MM.1S (cell line): ENCODE results near the gene IQSEC1.

ENCODE experiments used
- DNase-seq: peaks from one replicate; pipeline ENCODE4 v3.0.0-alpha.2; 2015
- H2AFZ ChIP-seq: fragments of 300-600 bp; sonication (generic); 2 replicates; pipeline ENCODE4 v1.6.0; 2016; ENCODE audit warnings: antibody characterized with exemption, low read length
- H3F3A ChIP-seq: fragments of 300-600 bp; sonication (generic); 2 replicates; pipeline ENCODE4 v1.6.1; 2016; ENCODE audit warnings: mild to moderate bottlenecking, antibody characterized with exemption, low read length, moderate library complexity, mixed read lengths; ENCODE audit not compliant: insufficient read depth
- H3K27ac ChIP-seq: fragments of 300-600 bp; sonication (generic); 2 replicates; pipeline ENCODE4 v1.5.1; 2016; ENCODE audit warnings: mild to moderate bottlenecking, low read length
- H3K27me3 ChIP-seq: fragments of 300-600 bp; sonication (generic); replicated peaks from 2 replicates; pipeline ENCODE4 v1.6.0; 2016; ENCODE audit warnings: low read length; ENCODE audit not compliant: insufficient read depth
- H3K36me3 ChIP-seq: fragments of 300-600 bp; sonication (generic); replicated peaks from 2 replicates; pipeline ENCODE4 v1.6.1; 2016; ENCODE audit warnings: mild to moderate bottlenecking, low read length, mixed read lengths; ENCODE audit not compliant: insufficient read depth
- H3K4me1 ChIP-seq: fragments of 300-600 bp; sonication (generic); 2 replicates; pipeline ENCODE4 v1.6.1; 2016; ENCODE audit warnings: low read length, mixed read lengths
- H3K4me2 ChIP-seq: fragments of 300-600 bp; sonication (generic); 2 replicates; pipeline ENCODE4 v1.6.0; 2016; ENCODE audit warnings: low read depth, low read length
- H3K4me3 ChIP-seq: fragments of 300-600 bp; sonication (generic); 2 replicates; pipeline ENCODE4 v1.5.1; 2016; ENCODE audit warnings: low read length, mixed read lengths
- H3K79me2 ChIP-seq: fragments of 300-600 bp; sonication (generic); 2 replicates; pipeline ENCODE4 v1.6.1; 2016; ENCODE audit warnings: mixed run types, low read length, mixed read lengths
- H3K9ac ChIP-seq: fragments of 300-600 bp; sonication (generic); 2 replicates; pipeline ENCODE4 v1.6.1; 2016; ENCODE audit warnings: low read length, mixed read lengths
- H3K9me2 ChIP-seq: fragments of 300-600 bp; sonication (generic); replicated peaks from 2 replicates; pipeline ENCODE4 v1.6.1; 2016; ENCODE audit warnings: mild to moderate bottlenecking, low read length, mixed read lengths; ENCODE audit not compliant: insufficient read depth
- H3K9me3 ChIP-seq: fragments of 300-600 bp; sonication (generic); replicated peaks from 2 replicates; pipeline ENCODE4 v1.6.1; 2016; ENCODE audit warnings: mild to moderate bottlenecking, low read length, mixed read lengths; ENCODE audit not compliant: insufficient read depth
- H4K20me1 ChIP-seq: fragments of 300-600 bp; sonication (generic); 2 replicates; pipeline ENCODE4 v1.6.1; 2016; ENCODE audit warnings: mild to moderate bottlenecking, low read length, moderate library complexity, mixed read lengths; ENCODE audit not compliant: insufficient read depth
- EZH2 ChIP-seq: fragments of 300-600 bp; sonication (generic); optimal IDR thresholded peaks from 2 replicates; pipeline ENCODE3; 2017; ENCODE audit warnings: low read depth, mild to moderate bottlenecking, antibody characterized with exemption, low read length, mixed read lengths
- EZH2phosphoT487 ChIP-seq: fragments of 300-600 bp; sonication (generic); IDR thresholded peaks from 2 replicates; pipeline ENCODE4 v1.6.1; 2018; ENCODE audit warnings: antibody characterized with exemption, low read length
- TF ChIP-seq, protein P1 (sequence below): fragments of 300-600 bp; sonication (generic); IDR thresholded peaks from 2 replicates; pipeline ENCODE4 v1.5.1; 2016; ENCODE audit warnings: antibody characterized with exemption, low read length, mixed read lengths

IQSEC1 gene

DNA sequence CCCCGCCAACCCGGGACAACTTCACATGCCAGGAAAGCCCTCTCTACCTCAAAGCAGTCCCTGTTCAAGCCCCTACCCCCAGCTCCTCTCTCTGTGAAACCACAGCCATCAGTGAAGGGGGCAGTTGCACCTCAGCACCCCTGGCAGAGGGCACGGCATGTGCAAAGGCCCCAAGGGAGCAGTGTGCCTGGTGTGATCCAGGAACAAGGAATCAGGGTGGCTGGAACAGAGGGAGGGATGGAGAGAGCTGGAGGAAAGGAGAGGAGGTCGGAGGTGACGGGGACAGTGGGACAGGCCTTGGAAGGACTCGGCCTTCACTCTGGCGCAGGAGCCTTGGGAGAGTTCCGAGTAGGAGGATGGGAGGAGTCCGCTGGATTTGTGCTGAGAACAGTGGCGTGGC, 26.5 kb upstream of the IQSEC1 start:
- Histone ChIP-seq H3K36me3 (no peaks in the 10 kb centered on the region), H3K4me1 (0 out of 2 replicates have a peak, but pooled peaks cover 4% of the 10 kb centered on the region), H3K4me3 (no peak overlapping the region)

DNA sequence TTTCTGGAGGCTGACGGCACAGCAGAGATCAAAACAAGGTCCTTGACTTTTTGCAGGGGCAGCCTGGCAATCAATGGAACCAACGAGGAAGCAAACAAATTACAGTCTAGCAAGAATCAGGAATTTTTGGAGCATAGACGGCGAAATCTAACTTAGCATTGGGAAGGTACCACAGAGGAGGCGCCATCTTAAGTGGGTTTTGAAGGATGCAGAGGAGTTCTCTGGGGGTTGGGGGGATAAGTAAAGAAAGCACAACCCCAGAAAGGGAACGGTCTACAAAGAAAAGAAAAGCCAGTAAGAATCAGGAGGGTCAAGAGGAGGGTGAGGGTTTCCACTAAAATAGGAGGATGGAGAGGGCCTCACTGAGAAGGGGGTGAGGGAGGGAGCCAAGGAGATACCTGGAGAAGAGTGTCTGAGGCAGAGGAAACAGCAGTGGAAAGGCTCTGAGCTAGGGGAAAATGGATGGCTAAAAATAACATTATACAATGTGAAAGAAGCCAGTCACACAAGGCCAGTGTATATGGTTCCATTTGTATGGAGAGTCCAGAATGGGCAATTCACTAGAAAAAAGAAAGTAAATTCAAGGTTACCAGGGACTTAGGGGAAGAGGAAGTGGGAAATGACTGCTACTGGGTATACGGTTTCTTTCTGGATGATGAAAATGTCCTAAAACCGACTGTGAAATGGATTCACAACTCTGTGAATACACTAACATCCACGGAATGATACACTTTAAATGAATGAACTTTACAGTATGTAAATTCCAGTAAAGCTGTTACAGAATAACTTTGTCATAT, 25.2 kb upstream of the IQSEC1 start:
- no peak overlapping the region for H3K9ac ChIP-seq
- H3K9me3 ChIP-seq, result no peaks in the 10 kb centered on the region
- no peak for DNase-seq
- H3F3A ChIP-seq, result no peaks in the 10 kb centered on the region
- no peak overlapping the region for H2AFZ ChIP-seq
- no peaks in the 10 kb centered on the region for H4K20me1 ChIP-seq
- no peaks in the 10 kb centered on the region for H3K36me3 ChIP-seq
- H3K27ac ChIP-seq, result no peak overlapping the region
- H3K4me1 ChIP-seq, result 0 out of 2 replicates have a peak, but pooled peaks cover 4% of the 10 kb centered on the region
- H3K4me2 ChIP-seq, result no peak overlapping the region
- no peaks in the 10 kb centered on the region for H3K27me3 ChIP-seq
- no peak overlapping the region for H3K4me3 ChIP-seq
- no peaks in the 10 kb centered on the region for H3K79me2 ChIP-seq
- H3K9me2 ChIP-seq, result no peaks in the 10 kb centered on the region
- TF ChIP-seq EZH2, result no peak
- no peak for TF ChIP-seq EZH2phosphoT487
- TF ChIP-seq, protein P1, sequence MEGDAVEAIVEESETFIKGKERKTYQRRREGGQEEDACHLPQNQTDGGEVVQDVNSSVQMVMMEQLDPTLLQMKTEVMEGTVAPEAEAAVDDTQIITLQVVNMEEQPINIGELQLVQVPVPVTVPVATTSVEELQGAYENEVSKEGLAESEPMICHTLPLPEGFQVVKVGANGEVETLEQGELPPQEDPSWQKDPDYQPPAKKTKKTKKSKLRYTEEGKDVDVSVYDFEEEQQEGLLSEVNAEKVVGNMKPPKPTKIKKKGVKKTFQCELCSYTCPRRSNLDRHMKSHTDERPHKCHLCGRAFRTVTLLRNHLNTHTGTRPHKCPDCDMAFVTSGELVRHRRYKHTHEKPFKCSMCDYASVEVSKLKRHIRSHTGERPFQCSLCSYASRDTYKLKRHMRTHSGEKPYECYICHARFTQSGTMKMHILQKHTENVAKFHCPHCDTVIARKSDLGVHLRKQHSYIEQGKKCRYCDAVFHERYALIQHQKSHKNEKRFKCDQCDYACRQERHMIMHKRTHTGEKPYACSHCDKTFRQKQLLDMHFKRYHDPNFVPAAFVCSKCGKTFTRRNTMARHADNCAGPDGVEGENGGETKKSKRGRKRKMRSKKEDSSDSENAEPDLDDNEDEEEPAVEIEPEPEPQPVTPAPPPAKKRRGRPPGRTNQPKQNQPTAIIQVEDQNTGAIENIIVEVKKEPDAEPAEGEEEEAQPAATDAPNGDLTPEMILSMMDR, result no peak

More for the DNA sequence above, 26.5 kb upstream of the IQSEC1 start:
- Histone ChIP-seq H3F3A (no peaks in the 10 kb centered on the region), H3K4me2 (no peak overlapping the region), H3K79me2 (no peaks in the 10 kb centered on the region), H3K27me3 (no peaks in the 10 kb centered on the region), H3K9me2 (no peaks in the 10 kb centered on the region), H3K27ac (no peak overlapping the region), H2AFZ (no peak overlapping the region), H3K9ac (no peak overlapping the region), H4K20me1 (no peaks in the 10 kb centered on the region), H3K9me3 (no peaks in the 10 kb centered on the region)
- TF ChIP-seq, protein P1, result no peak
- DNase-seq, result no peak

DNA sequence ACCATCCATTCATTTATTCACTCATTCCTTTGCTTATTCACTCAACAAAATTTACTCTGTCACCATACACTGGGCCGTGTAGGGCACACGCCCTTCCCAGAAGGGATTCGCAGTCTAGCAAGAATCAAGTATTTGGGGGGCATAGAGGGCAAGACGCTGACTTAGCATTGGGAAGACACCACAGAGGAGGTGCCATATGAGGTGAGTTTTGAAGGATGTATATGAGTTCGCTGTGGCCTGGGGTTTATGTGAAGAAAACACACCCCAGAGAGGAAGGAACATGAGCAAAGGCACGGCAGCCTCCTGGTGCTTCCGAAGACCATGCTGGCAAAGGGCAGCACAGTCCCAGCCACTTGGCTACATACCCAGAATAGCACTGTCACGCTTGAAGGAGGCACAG, 23.1 kb upstream of the IQSEC1 start:
- DNase-seq, result no peak
- no peak overlapping the region for H3K9ac ChIP-seq

More for the DNA sequence above, 23.1 kb upstream of the IQSEC1 start:
- Histone ChIP-seq H4K20me1 (no peaks in the 10 kb centered on the region), H3K4me3 (no peak overlapping the region), H2AFZ (no peak overlapping the region), H3K4me1 (0 out of 2 replicates have a peak, but pooled peaks cover 4% of the 10 kb centered on the region), H3F3A (no peaks in the 10 kb centered on the region), H3K9me3 (no peaks in the 10 kb centered on the region), H3K27ac (no peak overlapping the region), H3K4me2 (no peak overlapping the region), H3K36me3 (no peaks in the 10 kb centered on the region), H3K27me3 (no peaks in the 10 kb centered on the region), H3K79me2 (no peaks in the 10 kb centered on the region), H3K9me2 (no peaks in the 10 kb centered on the region)
- TF ChIP-seq, protein P1, result no peak
- TF ChIP-seq EZH2 (no peak), EZH2phosphoT487 (no peak)
